Smooth muscle cell of bladder (primary cell): Measurements from ENCODE around the gene ACSS3. TPM values are rescaled to one million over a fixed set of nuclear protein-coding genes. Genes with fewer than 3 reads are reported as not detected.

Experiments
- total RNA-seq: library from RNA; depleted of rRNA; stranded (reverse); fragments of >200 nt; gene quantifications from 2 replicates; pipeline ENCODE4 v1.2.3, GENCODE V29; 2014

ACSS3 gene
- total RNA-seq, result 14.5 and 22.3 TPM in 2 replicates

GRCh38 chr12:81077686-81078441, at the start of gene ACSS3:
TSS of gene ACSS3 (plus strand) at chr12:81078079. CDS start at chr12:81078121, 42 bp downstream.

Other genes with a start within 250 kb of the ACSS3 start
- 7.0 and 12.7 TPM in 2 replicates for gene LIN7A, start 140.1 kb upstream of the ACSS3 start, total RNA-seq